NCI-H526 treated with DMSO at 0.1 percent for 48 hours (cell line): ENCODE results near the gene KCND3.

Experiments
- DNase-seq: peaks from one replicate; lab custom pipeline; 2025; lab: John Stamatoyannopoulos, UW

Gene KCND3

DNA sequence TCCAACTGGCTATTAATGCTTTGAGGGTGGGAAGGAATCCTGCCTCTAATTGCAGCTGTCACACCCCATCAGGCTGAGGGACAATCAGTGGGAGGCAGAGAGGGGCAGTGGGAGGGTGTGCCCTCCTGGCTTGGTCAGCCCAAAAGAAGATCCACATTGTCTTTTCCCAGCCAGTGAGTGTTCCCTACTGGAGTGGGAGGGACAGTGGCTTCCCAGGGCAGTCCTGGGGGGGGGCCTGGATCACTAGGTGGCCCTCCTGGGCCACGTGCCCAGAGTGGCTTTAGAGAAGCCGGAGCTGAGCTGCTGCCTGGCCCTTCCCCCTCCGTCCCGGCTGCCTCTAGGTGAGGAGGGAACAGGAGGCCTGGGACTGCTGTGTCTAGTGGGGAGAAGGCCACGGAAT, 264.3 kb downstream of the KCND3 start:
- no peak for DNase-seq

DNA sequence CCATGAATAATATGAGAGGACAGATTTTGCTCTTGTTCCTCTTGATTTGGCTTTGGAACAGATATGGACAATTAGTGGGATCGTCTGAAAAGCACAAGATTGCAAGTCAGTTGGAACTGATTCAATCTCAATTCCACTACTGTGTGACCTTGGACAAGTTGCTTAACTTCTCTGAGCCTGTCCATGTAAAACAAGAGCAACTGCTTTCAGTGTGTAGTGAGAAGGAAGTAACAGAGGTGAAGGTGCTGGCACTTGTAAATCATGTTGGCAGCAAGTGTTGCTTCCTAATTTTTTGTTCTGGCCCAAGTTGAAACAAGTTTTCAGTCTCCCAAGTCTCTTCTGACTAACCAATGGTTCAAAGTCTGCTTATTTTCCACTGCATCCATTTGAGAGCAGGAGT, 265.6 kb downstream of the KCND3 start:
- DNase-seq: no peak

DNA sequence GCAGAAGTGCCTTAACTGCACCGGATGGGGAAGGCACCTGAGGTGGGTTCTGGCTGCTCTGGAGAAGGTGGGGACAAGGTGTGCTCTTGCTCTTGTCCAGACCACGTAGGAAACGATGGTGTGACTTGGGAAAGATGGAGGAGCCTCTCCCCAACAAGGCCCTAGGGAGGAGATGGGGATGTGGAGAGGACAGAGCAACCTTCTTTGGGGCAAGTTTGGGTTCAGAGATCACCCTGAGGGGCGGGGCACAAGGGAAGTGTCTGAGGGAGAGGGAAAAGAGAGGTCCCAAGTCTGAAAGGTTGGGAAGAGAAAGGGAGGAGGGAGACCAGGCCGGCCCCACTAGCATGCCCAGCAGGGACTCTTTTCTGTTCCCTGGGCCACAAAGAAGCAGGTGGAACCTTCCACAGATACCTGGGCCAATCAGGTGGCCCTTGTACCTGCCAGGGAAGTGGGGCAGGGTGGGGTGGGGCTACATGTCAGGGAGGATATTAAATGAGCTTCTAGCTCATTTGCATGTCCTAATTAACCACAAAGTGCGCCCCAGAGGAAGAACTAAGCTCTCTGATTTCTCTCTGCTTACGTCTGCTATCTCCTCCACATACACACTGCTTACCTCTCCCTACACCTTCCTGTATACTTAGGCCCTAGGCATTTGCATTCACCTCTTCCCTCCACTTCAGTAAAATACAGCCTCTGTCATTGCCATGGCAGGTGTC, 266.2 kb downstream of the KCND3 start:
- peak; percentile 52 for DNase-seq

DNA sequence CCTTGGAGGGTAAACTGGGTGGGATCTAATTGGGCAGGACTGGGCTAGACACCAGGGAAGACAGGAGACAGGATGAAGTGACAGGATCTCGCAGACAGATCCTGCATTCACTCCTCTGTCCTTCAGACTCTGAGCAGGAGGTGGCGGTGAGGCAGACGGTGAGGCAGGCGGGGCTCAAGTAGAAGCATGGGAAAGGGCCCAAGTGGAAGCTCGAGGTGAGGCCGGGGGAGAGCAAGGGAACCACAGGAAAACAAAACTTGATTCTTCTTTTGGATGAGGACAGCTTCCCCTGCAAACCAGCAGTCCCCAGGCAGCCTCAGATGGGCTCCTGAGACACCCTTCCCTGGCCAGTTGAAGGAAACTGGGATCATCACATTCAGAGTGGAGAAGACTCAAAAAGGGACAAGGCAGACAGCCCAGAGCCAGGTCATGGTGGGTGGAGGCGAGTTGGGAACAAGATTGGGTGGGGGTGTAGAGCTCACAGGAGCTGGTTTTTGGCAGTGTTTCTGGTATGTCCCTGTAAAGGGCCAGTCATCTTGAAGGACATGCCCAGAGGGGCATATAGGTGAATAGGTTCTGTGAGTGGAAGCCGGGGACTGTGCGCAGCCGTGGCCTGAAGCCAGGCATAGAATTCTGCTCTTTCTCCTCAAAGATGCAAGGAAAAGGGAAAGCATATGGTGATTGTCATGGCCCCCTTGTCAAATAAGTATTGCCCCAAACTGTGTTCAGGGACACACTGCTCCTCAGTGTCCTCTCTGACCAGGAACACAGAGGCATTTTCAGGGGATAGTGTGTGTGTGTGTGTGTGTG, 268.3 kb downstream of the KCND3 start:
- no peak for DNase-seq
